Stimulated activated CD4-positive, alpha-beta T cell treated with anti-CD3 and anti-CD28 coated beads, Interleukin-4, amount 100 ng/mL, for 4 hours (primary cell): Measurements from ENCODE around the gene CCR6.
"Not testable (repeated sequence)": the region's sequence is repeated elsewhere in the genome, so short reads cannot be mapped to it uniquely, and the experiment has no call there.

Source experiments
- DNase-seq, 2 experiments: peaks; one replicate each; pipeline ENCODE4 v3.0.0-alpha.2; 2020

The CCR6 gene

GRCh38 chr6:167146135-167146534, 23.2 kb downstream of the CCR6 start:
- no peak for DNase-seq

GRCh38 chr6:167146977-167147376, 24.1 kb downstream of the CCR6 start:
- DNase-seq = no peak

DNA sequence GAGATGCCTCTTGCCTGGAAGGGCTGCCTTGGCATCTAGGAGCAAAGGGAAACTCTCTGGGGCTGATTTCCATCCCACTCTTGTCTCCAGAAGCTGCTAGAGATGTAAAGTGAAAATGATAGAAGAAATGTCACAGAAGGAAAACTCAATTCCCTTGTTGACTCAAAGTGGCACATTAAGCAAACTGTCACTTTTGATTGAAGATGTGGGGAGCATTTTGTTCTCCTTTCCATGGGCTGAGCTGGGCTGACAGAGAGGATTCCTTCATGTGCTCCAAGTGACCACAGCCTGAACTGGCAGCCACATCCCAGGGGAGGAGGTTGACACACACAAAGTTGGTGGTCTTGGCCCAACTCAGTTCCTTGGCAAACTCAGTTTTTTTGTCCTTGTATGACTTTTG, 25.1 kb downstream of the CCR6 start:
- DNase-seq = no peak

GRCh38 chr6:167148997-167149396, 26.1 kb downstream of the CCR6 start:
- no peak for DNase-seq

- DNase-seq = no peak
Measured at GRCh38 chr6:167150941-167151549, 28.1 kb downstream of the CCR6 start.

DNA sequence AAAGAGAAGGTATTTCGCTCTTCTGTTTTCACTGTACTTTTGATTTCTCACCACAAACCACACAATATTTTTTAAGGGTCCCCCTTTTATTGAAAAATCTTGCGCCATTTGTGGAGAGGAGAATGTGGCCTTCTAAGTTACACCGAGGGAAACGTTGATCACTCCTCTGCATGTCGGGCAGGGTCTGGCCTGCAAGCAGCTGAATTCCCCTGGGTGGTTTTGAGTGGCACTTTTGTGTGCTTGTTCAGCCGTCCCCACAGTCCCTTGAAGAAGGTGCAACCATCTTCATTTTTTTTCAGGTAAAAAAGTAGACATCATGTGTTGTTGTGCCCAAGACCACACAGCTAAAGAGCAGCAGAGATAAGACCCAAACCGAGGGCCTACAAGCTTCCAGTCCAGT, 28.8 kb downstream of the CCR6 start:
- no peak for DNase-seq

- DNase-seq = no peak
Measured at GRCh38 chr6:167152862-167153261, 30.0 kb downstream of the CCR6 start.

DNA sequence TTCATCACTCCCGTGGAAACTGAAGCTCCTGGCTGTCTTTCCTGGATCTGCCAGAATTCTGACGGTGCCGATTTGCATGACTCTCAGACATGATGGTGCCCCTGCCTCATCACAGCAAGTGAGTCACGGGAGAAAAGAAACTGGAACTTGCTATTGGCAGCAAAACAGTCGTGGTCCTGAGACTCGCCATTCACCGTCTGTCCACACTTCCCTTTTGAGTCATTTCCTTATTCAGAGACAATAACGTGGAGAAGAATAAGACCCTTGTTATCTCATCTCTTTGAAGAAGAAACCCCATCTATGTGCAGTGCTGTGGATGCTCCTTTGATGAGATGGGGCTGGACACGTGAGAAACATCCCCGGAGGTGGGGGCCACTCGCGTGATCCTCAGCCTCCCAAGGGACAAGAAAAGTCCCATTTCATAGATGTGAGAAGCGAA, 30.6 kb downstream of the CCR6 start:
- no peak for DNase-seq

DNA sequence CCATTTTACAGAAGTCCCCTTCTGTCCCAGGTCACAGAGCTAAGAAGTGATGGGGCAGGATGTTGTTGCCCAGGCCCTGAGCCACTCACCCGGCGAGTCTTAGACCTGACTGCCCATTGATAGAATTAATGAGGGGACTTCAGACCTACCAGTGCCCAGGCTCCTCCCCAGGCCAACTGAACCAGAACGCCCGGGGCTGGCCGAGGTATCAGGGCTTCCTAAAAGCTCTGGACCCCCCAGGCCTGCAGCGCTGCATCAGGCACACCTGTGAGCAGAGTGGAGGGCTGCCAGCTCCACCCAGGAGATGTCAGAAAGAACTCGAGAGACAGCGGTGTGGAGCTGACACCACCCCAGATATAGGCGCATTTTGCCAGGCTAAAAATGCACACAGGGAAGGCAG, 31.4 kb downstream of the CCR6 start:
- DNase-seq = no peak

DNA sequence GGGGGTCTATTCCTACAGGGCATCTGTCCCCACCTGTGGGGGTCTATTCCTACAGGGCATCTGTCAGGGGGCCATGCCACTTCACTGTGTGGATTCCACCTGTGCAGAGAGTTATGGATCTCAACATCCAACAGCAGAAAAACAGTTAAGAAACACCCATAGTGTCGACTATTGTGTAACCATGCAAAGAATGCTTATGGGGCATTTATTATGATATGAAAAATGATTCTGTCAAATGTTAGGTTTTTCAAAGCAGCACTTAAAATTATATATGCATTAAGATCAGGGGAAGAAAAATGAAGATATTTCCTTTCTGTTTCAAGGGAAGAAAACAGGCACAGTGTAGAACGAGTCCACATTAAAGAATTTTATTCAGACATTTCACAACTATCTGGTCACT, 32.0 kb downstream of the CCR6 start:
- no peak for DNase-seq

DNA sequence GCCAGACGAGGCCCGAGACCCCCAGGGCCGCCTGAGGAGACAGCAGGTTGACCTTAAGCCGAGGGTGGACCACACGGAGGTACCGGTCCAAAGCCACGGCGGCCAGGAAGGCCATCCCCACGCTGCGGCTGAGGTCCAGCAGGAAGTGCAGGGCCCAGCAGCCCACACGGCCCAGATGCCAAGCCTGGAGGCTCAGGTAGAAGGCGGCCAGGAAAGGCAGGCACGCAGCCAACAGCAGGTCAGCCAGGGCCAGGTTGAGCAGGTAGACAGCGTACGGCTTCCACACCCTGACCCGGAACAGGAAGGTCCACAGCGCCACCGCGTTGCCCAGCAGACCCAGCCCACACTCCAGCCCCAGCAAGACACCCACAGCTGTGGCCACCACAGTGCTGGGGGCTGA, 34.5 kb downstream of the CCR6 start:
- no peak for DNase-seq

- no peak for DNase-seq
Measured at GRCh38 chr6:167157863-167158262, 35.0 kb downstream of the CCR6 start, which contains the start of gene GPR31. Gene GPR31, minus strand, starts transcription at chr6:167157980. Its CDS starts 149 bp downstream, at chr6:167157831.

GRCh38 chr6:167161851-167162467, 39.1 kb downstream of the CCR6 start:
- DNase-seq = no peak

GRCh38 chr6:167162591-167162990, 39.7 kb downstream of the CCR6 start:
- no peak for DNase-seq

GRCh38 chr6:167163476-167164011, 40.6 kb downstream of the CCR6 start:
- DNase-seq = no peak

- no peak for DNase-seq
Measured at GRCh38 chr6:167164261-167164660, 41.4 kb downstream of the CCR6 start.

- DNase-seq = no peak
Measured at GRCh38 chr6:167165858-167166471, 43.1 kb downstream of the CCR6 start.

DNA sequence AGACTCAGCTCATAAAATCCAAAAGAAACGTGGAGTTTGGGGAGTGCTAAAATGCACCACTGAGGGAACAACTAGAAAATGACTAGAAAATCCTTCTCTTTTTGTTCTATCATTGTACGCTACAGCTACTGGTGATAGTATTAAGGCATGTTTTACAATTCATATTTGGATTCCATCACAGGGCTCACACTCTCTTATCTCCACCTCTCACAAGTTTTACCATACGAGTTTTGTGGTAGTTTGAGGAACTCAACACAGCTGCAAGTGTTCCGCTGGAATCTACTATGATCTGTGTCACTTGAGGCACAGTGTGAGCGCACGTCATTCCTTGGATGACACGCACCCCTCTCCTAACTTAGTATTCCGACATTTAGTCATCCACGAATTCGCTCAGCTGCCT, 44.8 kb downstream of the CCR6 start:
- not testable (repeated sequence) for DNase-seq

DNA sequence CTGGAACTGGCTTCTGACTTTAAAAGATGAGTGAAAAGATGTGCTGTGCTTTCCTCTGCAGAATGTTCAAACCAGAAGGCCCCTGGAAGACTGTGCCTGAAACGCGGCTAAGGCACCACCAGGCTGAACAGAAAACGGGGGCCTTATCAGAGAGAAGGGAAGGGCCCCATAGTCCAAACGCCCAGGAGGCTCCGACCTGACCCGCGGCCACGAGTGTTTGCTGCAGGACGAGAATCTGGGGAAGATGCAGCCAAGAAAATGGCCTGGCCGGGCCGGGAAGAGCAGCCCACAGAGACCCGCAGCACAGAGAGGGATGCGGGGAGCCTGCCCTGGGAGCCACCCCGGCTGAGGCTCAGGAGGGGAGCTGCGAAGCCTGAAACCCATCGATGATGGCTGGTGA, 45.4 kb downstream of the CCR6 start:
- DNase-seq = not testable (repeated sequence)

DNA sequence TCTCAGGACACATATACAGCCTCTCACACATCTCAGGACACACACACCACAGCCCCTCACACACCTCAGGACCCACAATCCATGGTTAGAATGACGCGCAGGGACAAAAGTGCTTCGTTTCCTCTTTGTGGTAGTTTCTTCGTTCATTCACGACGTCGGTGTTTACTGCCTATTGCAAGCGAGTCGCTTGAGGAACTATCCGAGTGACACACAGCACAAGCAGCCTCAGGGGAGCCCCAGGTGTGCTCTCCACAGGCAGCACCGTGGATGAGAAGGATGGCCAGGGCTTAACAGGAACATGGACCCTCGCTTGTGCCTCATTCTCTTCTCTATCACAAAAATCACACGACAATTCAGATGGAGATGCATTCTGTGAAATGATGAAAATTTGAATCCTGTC, 47.0 kb downstream of the CCR6 start:
- DNase-seq = not testable (repeated sequence)

GRCh38 chr6:167171300-167171699, 48.4 kb downstream of the CCR6 start:
- not testable (repeated sequence) for DNase-seq

DNA sequence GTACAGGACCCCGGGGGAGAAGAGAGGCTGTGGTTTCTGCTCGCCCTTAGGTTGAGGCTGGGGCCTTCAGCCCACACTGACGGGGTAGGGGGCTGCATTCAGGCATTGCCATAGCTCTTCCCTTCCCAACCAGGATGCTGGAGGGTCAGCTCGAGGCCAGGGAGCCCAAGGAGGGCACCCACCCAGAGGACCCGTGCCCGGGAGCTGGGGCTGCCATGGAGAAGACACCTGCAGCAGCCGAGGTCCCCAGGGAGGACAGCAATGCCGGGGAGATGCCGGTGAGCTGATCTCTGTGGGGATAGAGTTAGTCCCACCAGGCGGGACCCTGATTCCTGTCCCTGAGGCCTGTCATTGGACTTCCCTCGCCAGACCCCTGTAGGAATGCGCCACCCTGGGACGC, 49.1 kb downstream of the CCR6 start:
- not testable (repeated sequence) for DNase-seq

- not testable (repeated sequence) for DNase-seq
Measured at GRCh38 chr6:167177271-167177670, 54.4 kb downstream of the CCR6 start.
